Measurements from ENCODE around the gene MAPKAP1. TPM values are rescaled to one million over a fixed set of nuclear protein-coding genes. Genes with fewer than 3 reads are reported as not detected.

MAPKAP1 gene
- polyA plus RNA-seq, 3 donors = 39.9 to 57.5 (median 44.1) TPM

DNA sequence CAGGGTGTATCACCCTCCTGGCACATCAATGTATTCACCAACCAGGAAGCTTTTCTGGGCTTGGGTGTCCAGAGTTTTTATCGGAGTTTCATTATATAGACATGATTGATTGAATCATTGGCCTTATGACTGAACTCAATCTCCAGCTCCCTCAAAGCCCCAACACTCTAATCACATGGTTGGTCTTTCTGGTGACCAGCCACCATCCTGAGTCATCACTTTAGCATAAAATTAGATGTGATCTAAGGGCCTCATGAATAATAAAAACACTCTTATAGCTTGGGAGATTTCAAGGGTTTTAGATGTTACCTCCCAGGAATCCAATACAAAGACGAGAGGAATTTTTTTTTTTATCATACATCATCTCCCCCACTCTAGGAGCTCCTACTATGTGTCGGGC is 32.4 kb upstream of the MAPKAP1 start:
- WGBS (ENCODE audit: insufficient coverage) = no CpG with 5 or more reads among the region's 3 CpGs

GRCh38 chr9:125732562-125732961 is 25.6 kb upstream of the MAPKAP1 start:
- H3K79me2 ChIP-seq (ENCODE audit: insufficient read depth, low read length) = no peaks in the 10 kb centered on the region
- no peak overlapping the region for H2AFZ ChIP-seq (ENCODE audit: insufficient read depth, low read depth, low read length, poor library complexity, severe bottlenecking)
- no peaks in the 10 kb centered on the region for H3K36me3 ChIP-seq (replicated peaks in 1 of 2; ENCODE audit: control insufficient read depth in 1 of 2, insufficient read depth in 2 of 2, low read length in 2 of 2)
- no peaks in the 10 kb centered on the region for H3K9me3 ChIP-seq (replicated peaks in 1 of 2; ENCODE audit: control insufficient read depth in 1 of 2, insufficient read depth in 1 of 2, low read length in 2 of 2)
- no CpG with 5 or more reads among the region's 2 CpGs for WGBS (ENCODE audit: insufficient coverage)
- Mint-ChIP-seq H3K4me1 (no peaks in the 10 kb centered on the region), H3K9me3 (peaks cover 0 to 2% (median 0%) of the 10 kb centered on the region in 7 donors), H3K27me3 (ENCODE audit: low read depth in 3 of 3) (peaks cover 4 to 11% (median 11%) of the 10 kb centered on the region in 3 donors), H3K4me3 (no peak overlapping the region), H3K27ac (no peak overlapping the region), H3K36me3 (no peaks in the 10 kb centered on the region)
- no peak overlapping the region for H3K27ac ChIP-seq (ENCODE audit: low read depth in 1 of 2, low read length in 2 of 2)
- intact Hi-C loops (cut with micrococcal nuclease) = no loop called here
- no peaks in the 10 kb centered on the region for H3K4me1 ChIP-seq (ENCODE audit: control insufficient read depth in 1 of 2, insufficient read depth in 2 of 2, low read length in 2 of 2)
- H3K4me3 ChIP-seq (replicated peaks in 1 of 3; ENCODE audit: low read depth in 2 of 3, low read length in 3 of 3) = no peak overlapping the region
- no peaks in the 10 kb centered on the region for H3K27me3 ChIP-seq (ENCODE audit: control insufficient read depth in 2 of 2, insufficient read depth in 2 of 2, low read length in 2 of 2)
- H3K9ac ChIP-seq (ENCODE audit: insufficient read depth, low read length, poor library complexity, severe bottlenecking) = no peak overlapping the region
- TF ChIP-seq CTCF (IDR thresholded peaks at IDR 0.05) = no peak
- DNase-seq = no peak
- no peaks in the 10 kb centered on the region for H4K20me1 ChIP-seq (ENCODE audit: insufficient read depth, low read length)
- no peak overlapping the region for H3K4me2 ChIP-seq (replicated peaks; ENCODE audit: extremely low read depth, low read length, poor library complexity, severe bottlenecking)

More for the DNA sequence above, 32.4 kb upstream of the MAPKAP1 start:
- no peak overlapping the region for H3K4me2 ChIP-seq (replicated peaks; ENCODE audit: extremely low read depth, low read length, poor library complexity, severe bottlenecking)
- H3K36me3 ChIP-seq (replicated peaks in 1 of 2; ENCODE audit: control insufficient read depth in 1 of 2, insufficient read depth in 2 of 2, low read length in 2 of 2) = no peaks in the 10 kb centered on the region
- DNase-seq = no peak
- Mint-ChIP-seq H3K27me3 (ENCODE audit: low read depth in 3 of 3) (peaks cover 1 to 10% (median 4%) of the 10 kb centered on the region in 3 donors), H3K27ac (no peak overlapping the region), H3K4me3 (no peak overlapping the region), H3K9me3 (peaks cover 0 to 5% (median 2%) of the 10 kb centered on the region in 7 donors), H3K4me1 (no peaks in the 10 kb centered on the region), H3K36me3 (no peaks in the 10 kb centered on the region)
- no peaks in the 10 kb centered on the region for H3K4me1 ChIP-seq (ENCODE audit: control insufficient read depth in 1 of 2, insufficient read depth in 2 of 2, low read length in 2 of 2)
- H3K79me2 ChIP-seq (ENCODE audit: insufficient read depth, low read length) = no peaks in the 10 kb centered on the region
- H3K27ac ChIP-seq (ENCODE audit: low read depth in 1 of 2, low read length in 2 of 2) = no peak overlapping the region
- H4K20me1 ChIP-seq (ENCODE audit: insufficient read depth, low read length) = no peaks in the 10 kb centered on the region
- no peak overlapping the region for H3K4me3 ChIP-seq (replicated peaks in 1 of 3; ENCODE audit: low read depth in 2 of 3, low read length in 3 of 3)
- intact Hi-C loops (cut with micrococcal nuclease) = no loop called here
- H3K27me3 ChIP-seq (ENCODE audit: control insufficient read depth in 2 of 2, insufficient read depth in 2 of 2, low read length in 2 of 2) = no peaks in the 10 kb centered on the region
- no peak overlapping the region for H3K9ac ChIP-seq (ENCODE audit: insufficient read depth, low read length, poor library complexity, severe bottlenecking)
- no peak for TF ChIP-seq CTCF (IDR thresholded peaks at IDR 0.05)
- H3K9me3 ChIP-seq (replicated peaks in 1 of 2; ENCODE audit: control insufficient read depth in 1 of 2, insufficient read depth in 1 of 2, low read length in 2 of 2) = no peaks in the 10 kb centered on the region
- H2AFZ ChIP-seq (ENCODE audit: insufficient read depth, low read depth, low read length, poor library complexity, severe bottlenecking) = no peak overlapping the region
